Measurements from ENCODE around the gene IFI44.

IFI44 gene

DNA sequence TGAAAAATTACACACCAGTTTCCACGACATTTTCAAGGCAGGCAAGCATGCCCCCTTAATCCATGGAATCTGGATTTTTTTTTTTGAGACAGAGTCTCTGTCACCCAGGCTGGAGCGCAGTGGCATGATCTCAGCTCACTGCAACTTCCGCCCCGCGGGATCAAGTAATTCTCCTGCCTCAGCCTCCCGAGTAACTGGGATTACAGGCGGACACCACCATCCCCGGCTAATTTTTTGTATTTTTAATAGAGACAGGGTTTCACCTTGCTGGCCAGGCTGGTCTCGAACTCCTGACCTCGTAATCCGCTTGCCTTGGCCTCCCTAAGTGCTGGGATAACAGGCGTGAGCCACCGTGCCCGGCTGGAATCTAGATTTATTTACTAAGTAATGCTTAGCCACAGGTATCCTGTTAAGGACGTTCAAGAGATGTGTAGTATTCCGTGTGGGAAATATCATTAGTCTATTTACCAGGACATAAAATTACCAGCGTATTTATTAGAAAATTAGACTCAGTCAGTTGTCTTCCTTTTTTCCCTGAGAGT lies 2.5 kb downstream of the IFI44 start:
- DNase-seq: no peak

DNA sequence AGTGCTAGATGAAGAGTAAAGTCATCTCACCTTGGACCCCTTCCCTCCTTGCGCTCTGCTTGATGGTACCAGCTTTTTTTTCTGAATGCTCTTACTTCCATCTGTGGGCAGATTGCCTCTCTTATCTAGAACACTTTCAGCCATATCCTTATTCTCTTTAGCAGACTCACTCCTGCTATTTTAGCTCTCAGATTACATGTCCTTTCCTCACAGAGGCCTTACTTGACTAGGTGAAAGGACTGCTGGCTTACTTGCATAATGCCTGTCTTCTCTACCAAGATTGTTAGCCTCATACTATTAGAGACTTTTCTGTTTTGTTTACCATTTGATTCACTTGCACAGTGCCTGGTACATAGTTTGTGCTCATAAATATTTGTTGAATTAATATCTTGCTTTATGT lies 9.3 kb downstream of the IFI44 start:
- no peak for DNase-seq

DNA sequence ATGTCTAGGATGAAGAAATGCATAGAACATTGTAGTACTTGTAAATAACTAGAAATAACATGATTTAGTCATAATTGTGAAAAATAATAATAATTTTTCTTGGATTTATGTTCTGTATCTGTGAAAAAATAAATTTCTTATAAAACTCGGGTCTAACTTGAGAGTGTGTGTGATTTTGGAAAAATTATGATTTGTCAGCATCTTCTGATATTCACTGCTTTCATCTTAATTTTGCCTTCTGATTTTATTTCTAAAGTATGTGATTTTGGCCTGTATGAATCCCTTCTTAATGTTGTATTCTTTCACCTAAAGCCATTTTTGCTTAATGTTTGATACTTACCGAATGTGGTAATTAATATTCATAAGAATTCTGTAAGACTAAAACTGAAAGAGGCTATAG lies 14.3 kb downstream of the IFI44 start:
- no peak for DNase-seq

DNA sequence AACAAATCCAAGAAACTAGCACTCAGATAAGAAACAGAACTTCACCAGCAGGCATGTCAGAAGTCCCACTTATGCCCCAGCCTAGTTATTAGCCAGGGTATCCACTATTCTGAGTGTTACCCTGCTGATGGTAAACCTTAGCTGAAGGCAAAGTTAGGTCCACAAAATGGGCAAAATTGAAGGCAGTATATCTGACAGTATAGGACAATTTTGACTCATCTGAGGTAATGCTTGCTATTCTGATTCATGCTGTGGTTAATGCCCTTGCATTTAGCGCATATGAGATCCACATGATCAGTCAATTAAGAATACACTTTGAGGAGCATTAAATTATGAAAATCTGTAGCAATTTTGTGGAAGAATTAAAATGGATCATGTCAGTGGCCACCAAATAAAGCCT lies 15.1 kb downstream of the IFI44 start:
- no peak for DNase-seq

DNA sequence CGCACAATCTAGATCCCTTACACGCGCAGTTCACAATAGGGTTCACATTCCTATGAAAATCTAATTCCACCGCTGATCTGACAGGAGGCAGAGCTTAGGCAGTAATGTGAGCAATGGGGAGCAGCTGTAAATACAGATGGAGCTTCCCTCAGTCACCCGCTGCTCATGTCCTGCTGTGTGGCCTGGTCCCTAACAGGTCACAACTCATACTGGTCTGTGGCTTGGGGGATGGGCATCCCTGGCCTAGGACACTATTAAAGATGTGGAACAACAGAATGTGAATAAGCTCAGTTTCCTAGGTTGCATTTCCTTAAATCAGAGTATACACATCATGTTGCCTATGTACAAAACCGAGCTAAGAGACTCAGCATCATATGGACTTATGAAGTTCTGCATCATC lies 16.2 kb downstream of the IFI44 start:
- DNase-seq: no peak

DNA sequence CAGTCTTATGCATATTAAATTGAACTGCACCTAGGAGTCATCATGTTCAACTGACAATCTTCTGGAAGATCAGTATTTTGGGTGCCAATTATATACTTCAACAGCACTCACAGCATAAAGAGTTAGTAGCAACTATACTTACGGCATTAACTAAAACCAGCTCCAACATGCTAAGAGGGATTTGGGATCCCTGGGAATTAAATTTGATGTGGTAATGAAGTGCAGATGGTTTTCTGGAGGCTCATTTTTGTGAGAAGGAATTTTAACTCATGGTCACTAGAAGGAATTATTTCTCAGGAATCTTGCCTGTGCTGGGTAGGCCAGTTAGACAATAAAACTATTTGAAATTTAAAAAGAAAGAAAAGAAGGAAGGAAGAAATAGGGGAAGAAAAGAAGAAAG lies 18.3 kb downstream of the IFI44 start:
- DNase-seq: no peak

DNA sequence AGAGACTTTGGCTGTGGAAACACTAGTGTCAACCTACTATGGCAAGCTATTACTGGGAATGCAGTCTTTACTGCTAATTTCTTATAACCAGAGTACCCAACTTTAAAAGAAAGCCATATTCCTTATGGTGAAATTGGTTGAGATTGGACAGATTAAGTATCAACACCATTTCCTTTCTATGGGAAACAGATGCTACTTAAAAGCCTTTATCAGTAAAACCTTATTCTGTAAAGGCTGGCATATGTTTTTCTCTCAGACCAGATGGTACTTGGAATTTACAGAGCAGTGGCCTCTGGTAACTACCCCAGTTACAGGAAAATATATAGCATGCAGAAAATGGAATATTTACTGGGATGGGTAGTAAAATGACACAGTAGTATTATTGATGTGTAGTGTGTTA lies 18.8 kb downstream of the IFI44 start:
- DNase-seq: no peak

DNA sequence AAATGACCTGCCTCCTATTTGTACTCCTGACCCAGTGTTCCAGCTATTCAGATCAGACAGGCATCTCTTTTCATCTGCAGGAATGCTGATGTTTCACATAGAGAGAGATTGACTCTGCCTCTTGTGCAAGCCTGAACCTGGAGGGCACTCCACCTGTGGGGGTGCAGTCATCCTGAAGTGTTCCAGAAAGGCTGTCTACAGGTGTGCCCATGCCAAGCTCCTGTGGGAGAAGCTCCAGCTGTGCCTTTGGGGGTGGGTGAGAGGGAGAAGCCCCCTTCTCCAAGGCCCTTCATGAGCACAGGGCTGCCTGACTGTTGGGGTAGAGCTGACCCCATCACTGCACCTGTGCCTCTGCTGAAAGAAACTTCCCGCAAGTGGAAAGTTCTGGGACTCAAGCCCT lies 22.8 kb downstream of the IFI44 start:
- no peak for DNase-seq

DNA sequence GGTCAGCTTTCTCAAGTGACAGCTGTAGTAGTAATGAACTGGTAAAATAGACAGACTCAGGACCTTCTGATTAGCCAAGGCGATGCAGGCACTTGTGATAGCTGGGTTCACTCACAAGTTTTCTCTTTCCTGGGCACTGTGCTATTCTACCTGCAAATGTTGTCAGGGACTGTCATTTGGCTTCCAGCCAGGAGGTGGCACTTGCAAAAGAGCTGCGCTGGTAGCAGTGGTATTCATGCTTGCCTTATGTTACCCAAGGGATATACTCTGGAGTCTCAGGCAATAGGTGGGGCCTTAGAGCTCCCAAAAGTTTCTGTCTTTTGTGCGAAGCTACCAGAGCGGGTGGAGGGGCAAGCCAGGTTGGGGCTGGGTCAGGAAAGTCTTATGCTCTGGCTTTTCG lies 23.5 kb downstream of the IFI44 start:
- DNase-seq: no peak

DNA sequence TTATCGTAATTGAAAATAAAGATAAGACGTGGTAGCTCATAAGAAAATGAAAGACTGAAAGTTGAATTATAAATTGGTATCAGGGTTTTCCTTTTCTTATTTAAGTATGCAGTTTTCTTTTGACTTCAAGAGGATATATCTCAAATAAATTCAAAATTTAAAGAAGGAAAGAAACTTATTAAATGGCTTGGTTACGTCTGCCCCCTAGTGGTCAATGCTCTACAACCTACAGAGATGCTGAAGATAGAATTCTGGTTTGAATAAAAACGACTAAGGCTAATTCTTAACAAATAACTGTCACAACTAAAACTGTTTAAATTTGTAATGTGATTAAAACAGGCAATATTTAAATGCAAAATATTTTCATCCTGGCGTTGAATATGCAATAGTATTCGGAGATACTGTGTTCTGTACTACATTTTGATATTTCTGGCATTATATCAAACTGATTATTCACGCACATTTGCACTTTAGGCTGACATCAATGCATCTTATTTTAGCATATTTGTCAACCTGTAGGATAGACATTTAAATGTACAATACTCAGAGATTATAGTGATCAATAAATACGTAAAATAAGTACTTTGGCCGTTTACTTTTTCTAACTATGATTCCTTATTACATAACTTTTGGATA lies 26.8 kb downstream of the IFI44 start:
- peak; percentile 10 for DNase-seq

DNA sequence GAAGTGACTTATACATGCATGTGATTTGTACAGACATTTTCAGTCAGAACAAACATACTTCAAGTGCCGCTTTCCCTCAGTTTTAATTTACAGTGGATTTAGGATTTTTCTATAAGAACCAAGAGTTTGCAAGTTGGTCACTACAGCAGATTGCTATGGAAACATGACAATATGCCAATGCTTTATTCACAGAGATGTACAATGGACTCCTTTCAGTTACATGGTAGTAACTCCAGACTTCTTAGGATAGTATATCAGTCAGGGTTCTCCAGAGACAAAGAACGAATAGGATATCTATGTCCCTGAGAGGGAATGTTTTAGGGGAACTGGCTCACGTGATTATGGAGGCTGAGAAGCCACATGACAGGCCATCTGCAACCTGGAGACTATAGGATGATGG lies 27.4 kb downstream of the IFI44 start:
- DNase-seq: no peak

DNA sequence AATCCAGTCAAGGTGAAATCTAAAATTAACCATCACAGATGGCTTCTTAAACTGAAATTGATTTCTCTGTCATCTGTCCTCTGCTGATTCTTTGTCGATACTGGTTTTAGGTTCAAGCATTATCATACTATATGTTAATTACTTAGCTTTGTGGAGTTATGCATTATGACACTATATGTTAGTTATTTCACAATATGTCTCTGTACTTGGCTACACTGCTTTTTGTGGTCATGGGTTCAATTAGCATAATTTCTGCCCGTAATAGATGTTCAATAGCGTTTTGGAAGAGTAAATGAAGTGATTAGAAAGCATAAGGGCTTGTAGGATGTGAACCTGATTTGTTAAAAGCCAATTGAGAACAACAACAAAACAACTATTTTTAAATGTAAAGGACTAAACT lies 28.2 kb downstream of the IFI44 start:
- no peak for DNase-seq

DNA sequence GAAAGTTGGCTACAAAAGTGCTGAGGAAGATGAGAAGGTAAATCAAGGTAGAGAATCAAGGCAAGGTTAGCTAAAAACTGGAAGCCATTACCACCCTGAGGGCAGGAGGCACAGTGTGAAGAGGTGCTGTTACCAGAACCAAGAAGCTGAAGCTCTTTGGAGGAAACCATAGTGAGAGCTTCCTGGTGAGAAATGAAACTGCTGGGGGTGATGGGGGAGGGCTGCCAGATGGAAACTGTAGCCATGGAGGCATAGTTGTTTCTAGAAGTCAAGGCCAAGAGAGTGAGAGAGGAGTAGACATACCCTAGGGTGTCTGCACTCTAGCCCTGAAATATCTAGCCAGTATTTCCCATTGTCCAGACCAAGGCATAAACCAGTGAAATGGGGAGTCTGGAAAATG lies 28.7 kb downstream of the IFI44 start:
- no peak for DNase-seq

DNA sequence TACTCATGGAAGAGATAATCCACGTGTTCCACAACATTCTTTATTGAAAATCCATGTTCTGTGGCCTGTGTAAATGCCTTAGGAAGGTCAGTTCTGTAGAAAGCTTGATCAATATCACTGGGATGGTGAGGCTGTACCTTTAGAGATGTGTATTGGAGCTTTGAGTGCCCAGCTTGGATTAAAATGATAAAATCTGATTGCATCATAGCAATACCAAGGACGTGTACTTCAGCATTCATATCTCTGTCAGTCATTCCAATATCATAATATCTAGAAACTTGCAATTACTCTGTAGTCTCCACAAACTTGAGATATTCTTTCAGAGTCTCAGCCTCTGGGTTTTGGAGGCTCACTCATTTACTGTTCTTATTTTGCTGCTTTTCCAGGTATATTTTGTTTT lies 31.6 kb downstream of the IFI44 start:
- no peak for DNase-seq

DNA sequence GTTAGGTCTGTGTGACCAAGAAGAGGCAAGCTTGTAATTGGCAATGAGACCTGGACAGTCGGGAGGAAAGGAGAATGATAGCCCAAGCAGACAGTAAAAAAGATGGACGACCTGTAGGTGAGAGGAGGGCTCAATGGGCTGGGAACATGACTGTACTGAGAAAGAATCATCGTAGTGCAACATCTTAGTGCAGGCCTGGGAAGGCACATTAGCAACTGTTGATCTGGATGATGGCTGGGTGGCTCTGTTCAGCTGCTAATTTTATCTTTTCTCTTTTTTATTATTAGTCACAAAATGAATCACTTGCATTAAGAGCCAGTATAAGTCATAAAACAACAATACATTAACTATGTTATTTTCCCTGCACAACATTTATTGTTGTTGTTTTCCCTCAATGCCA lies 32.9 kb downstream of the IFI44 start:
- DNase-seq: no peak

DNA sequence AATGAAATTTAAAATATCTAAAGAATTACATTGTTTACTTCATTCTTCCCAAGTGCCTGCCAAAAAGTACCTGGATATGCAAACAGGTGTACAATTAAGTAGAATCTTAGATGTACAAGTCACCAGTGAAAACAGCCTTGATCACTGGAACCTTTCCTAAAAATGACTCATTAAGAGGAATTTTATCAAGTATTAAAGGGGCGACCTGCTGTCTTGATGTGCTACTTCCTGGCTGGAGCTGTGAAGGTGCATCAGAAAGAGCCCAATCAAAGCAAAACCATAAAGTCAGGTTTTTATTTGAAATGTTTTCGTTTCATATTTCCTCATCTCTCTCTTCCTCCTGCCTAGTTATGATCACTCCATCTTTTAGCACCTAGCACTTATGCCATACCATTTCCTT lies 33.4 kb downstream of the IFI44 start:
- no peak for DNase-seq

DNA sequence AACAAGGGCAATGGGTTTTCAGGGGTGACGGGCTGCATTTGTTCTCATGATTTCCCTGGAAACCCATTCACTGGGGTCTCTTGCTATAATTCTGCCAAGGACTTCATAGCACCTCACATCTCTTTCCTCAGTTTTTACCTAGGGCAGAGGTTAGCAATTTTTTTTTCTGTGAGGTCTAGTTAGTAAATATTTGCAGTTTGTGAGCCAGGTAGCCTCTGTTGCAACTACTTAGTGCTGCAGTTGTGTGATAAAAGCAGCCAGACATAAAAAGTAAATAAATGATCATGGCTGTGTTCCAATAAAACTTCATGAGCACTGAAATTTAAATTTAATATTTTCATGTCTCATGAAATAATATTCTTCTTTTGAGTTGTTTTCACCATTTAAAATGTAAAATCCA lies 37.7 kb downstream of the IFI44 start:
- no peak for DNase-seq

DNA sequence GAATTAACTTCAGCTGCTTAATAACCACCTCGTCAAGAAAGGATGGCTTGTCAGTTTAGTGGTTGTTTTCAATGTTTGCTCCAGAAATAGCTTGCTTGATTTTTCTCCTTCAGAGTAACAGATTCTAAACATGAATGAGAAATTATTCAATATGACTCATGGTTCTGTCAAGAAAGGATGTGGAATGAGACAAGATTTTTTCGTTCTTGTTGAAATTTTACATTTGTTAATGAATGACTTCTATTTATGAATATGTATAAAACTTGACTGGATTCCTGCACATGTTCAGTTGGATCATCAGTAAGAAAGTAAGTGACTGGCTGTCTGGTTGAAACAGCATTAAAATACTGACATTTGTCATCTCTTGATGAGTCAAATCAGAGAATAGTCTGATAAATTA lies 38.3 kb downstream of the IFI44 start:
- DNase-seq: no peak

DNA sequence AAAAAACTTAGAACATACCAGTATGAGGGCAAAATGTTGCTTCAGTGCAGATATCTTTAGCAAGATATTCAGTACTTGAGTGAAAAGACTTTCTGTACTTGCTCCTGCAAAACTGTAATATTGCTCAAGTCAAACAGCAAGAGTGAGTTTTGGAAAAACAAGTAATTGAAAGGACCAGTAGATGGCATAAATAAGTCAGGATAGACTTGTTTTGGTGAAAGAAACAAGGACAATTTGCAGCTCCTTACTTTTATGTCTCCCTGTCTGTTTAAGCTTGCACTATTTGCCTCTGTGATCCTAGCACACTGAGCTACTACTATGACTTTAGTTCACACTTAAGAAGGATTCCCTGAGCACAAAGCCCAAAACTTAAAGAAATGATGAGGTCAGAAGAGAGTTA lies 39.1 kb downstream of the IFI44 start:
- no peak for DNase-seq

DNA sequence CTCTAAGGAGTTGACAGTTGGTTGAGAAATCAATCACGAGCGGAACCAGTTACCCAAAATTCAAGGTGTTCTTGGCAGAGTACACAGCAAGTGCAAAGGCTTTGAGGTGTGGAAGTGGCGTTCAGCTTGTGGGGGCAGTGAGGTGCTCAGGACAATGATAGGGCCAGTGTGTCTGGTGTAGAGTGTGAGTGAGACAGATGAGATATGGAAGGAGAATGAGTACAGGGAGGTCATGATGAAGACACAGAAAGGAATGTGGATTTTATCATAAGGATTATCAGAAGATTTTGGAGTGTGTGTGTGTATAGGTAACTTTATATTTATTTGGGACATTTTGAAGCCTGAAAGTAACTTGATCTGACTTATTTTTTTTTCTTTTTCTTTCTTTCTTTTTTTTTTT lies 40.9 kb downstream of the IFI44 start:
- DNase-seq: no peak

DNA sequence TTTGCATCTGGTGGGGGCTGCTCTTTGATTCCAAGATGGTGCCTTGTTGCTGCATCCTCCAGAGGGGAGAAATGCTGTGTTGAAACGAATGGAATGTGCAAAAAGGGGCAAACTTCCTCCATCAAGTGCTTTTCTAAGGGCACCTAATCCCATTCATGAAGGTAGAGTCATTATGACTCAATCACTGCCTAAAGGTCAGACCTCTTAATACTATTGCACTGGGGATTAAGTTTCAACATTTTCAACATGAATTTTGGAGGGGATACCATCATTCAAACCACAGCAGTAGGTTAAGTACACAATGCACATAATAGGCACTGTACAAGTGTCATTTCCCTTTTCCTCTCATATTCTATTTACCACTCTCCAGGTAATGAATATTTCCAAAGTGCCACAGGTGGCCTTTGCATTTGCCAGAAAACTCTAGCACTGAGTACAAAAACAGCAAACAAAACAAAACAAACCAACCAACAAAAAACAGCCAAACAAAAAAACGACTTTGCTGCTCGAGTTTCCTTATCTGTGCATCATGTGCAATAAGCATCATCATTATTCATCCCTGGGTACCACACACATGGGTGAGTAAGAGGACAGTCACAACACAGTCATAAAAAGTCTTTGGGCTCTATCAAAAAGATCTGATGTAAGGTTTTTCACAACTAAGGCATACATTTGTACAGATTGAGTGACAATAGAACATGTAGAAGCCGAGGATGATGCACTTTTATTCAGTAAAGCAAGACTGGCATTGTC lies 42.5 kb downstream of the IFI44 start:
- no peak for DNase-seq

DNA sequence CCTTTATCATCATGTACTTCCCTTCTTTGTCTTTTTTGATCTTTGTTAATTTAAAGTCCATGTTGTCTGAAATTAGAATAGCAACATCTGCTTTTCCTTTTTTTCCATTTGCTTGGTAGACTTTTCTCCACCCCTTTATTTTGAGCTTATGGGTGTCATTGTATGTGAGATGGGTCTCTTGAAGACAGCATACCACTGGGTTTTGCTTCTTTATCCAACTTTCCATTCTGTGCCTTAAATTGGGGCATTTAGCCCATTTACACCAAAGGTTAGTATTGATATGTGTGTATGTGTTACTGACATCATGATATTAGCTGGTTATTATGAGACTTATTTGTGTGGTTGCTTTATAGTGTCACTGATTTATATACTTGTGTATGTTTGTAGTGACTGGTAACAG lies 50.2 kb downstream of the IFI44 start:
- DNase-seq: no peak

DNA sequence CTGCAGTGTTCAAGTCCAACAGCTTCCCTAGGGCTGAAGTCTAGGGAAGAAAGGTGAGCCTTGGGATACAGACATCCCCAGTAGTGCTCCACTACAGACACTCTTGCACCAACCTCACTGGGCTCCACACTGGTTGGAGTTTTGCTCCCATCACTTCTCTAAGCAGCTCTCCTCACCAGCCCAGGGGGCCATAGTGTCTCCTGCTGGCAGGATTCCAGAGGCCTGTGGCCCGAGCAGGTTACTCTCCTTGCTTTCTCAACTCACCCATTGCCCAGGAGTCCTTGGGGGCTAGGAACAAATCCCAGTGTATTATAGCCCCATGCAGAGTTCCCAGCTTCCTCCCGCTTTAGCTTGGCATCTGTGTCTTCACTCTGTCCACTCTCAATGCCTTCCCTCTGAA lies 52.8 kb downstream of the IFI44 start:
- DNase-seq: no peak

DNA sequence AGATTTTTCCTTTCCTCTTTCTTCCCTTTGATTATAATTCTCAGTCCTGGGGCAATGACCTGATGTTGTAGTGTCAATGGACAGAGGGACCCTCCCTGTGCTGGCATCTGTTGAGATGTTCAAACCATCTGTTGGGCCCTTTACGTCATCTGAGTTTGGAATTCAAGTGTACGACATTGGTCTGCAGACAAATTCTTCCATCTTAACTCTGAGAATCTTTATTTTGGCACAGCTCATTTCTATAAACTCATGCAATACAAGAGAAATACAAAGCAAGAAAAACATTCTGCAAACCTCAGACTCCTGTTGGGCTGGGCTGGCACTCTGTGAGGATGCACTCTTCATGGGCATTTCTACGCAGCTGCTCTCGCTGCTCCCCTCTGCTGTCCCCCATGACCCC lies 54.2 kb downstream of the IFI44 start:
- DNase-seq: no peak

DNA sequence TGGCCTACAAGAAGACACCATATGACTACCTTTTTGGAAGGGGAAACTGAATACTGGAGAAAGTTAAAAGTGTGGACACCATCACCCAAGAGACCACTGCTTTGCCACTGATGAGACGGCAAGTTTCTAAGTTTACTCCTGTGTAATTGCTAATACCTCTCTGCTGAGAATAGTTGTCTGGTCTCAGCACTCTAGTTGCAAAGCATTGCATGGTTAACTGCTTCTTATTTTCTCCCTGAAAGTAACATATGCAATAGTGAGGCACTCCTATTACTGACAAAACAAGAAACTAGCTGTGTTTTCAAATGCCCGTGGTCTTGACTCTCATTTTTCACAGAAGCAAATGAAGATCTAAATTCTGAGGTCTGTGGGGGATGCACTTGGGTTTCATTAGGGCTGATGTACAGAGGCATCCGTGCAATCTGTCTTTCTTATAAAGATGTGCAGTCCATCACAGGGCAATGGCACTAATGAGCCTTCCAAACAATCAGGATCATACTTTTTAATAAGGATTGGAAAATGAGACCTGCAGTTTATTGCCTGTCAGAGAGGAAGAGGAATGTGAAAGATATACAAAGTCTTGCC lies 62.9 kb downstream of the IFI44 start:
- no peak for DNase-seq

Measured in NCI-H1436 (cell line).